GM12865 (cell line): ENCODE data around the gene OGA.

ENCODE experiments used
- DNase-seq: peaks from one replicate; pipeline ENCODE4 v3.0.0; 2010; ENCODE audit warnings: low read depth
- H3K4me3 ChIP-seq: 2 replicates; pipeline ENCODE4 v1.5.1; 2011; ENCODE audit warnings: mild to moderate bottlenecking, low read depth, low read length, control low read depth
- CTCF ChIP-seq: IDR thresholded peaks from 2 replicates; pipeline ENCODE4 v1.5.1; 2011; ENCODE audit warnings: low read length, control low read depth, low read depth, inconsistent platforms; ENCODE audit not compliant: insufficient read depth; ENCODE audit errors: missing control alignments

The OGA gene

GRCh38 chr10:101766306-101766705, 51.9 kb downstream of the OGA start:
- no peak overlapping the region for H3K4me3 ChIP-seq
- no peak for TF ChIP-seq CTCF
- DNase-seq: no peak

GRCh38 chr10:101763141-101763846, 55.0 kb downstream of the OGA start:
- no peak overlapping the region for H3K4me3 ChIP-seq
- TF ChIP-seq CTCF: no peak
- no peak for DNase-seq

GRCh38 chr10:101762736-101763135, 55.5 kb downstream of the OGA start:
- no peak for DNase-seq
- no peak for TF ChIP-seq CTCF
- no peak overlapping the region for H3K4me3 ChIP-seq

GRCh38 chr10:101761226-101761625, 57.0 kb downstream of the OGA start:
- H3K4me3 ChIP-seq: no peak overlapping the region
- no peak for DNase-seq
- TF ChIP-seq CTCF: no peak

GRCh38 chr10:101760510-101760909, 57.7 kb downstream of the OGA start:
- no peak for TF ChIP-seq CTCF
- no peak overlapping the region for H3K4me3 ChIP-seq
- no peak for DNase-seq

GRCh38 chr10:101759309-101760247, 58.7 kb downstream of the OGA start:
- no peak overlapping the region for H3K4me3 ChIP-seq
- DNase-seq: no peak
- TF ChIP-seq CTCF: no peak
